RWPE2 (cell line): ENCODE data around the gene BATF3.

Experiments
- ATAC-seq: fragments of 200-7000 bp; cut with Tn5 transposase; 3 replicates; pipeline ENCODE4 v1.9.1; 2021; ENCODE audit warnings: low read depth
- DNase-seq: peaks from one replicate; pipeline ENCODE4 v3.0.0-alpha.2; 2020; ENCODE audit warnings: low spot score
- H3K27ac ChIP-seq: fragments of 450-650 bp; 2 replicates; pipeline ENCODE4 v1.5.1; 2017; ENCODE audit warnings: mild to moderate bottlenecking; ENCODE audit not compliant: poor library complexity, severe bottlenecking
- H3K27me3 ChIP-seq: fragments of 250-450 bp; sonication (Bioruptor Pico); 2 replicates; pipeline ENCODE4 v1.5.1; 2021; ENCODE audit warnings: mild to moderate bottlenecking, moderate library complexity; ENCODE audit not compliant: insufficient read depth, poor library complexity, severe bottlenecking
- H3K36me3 ChIP-seq: fragments of 250-450 bp; sonication (Bioruptor Pico); 2 replicates; pipeline ENCODE4 v1.5.1; 2020; ENCODE audit warnings: low read depth, mild to moderate bottlenecking, moderate library complexity
- H3K4me1 ChIP-seq: fragments of 250-450 bp; sonication (Bioruptor Pico); 2 replicates; pipeline ENCODE4 v1.5.1; 2021; ENCODE audit warnings: mild to moderate bottlenecking, moderate library complexity; ENCODE audit not compliant: insufficient read depth, poor library complexity, severe bottlenecking
- H3K4me3 ChIP-seq: fragments of 250-450 bp; sonication (Bioruptor Pico); 2 replicates; pipeline ENCODE4 v1.5.1; 2021; ENCODE audit warnings: mild to moderate bottlenecking, moderate library complexity; ENCODE audit not compliant: severe bottlenecking
- H3K9me3 ChIP-seq: fragments of 250-450 bp; sonication (Bioruptor Pico); 2 replicates; pipeline ENCODE4 v1.5.1; 2021; ENCODE audit warnings: mild to moderate bottlenecking, moderate library complexity; ENCODE audit not compliant: severe bottlenecking
- CTCF ChIP-seq: fragments of 450-650 bp; IDR thresholded peaks from one replicate; pipeline ENCODE4 v1.5.1; 2017; ENCODE audit warnings: mild to moderate bottlenecking, moderate library complexity; ENCODE audit not compliant: poor library complexity, severe bottlenecking

BATF3 gene

DNA sequence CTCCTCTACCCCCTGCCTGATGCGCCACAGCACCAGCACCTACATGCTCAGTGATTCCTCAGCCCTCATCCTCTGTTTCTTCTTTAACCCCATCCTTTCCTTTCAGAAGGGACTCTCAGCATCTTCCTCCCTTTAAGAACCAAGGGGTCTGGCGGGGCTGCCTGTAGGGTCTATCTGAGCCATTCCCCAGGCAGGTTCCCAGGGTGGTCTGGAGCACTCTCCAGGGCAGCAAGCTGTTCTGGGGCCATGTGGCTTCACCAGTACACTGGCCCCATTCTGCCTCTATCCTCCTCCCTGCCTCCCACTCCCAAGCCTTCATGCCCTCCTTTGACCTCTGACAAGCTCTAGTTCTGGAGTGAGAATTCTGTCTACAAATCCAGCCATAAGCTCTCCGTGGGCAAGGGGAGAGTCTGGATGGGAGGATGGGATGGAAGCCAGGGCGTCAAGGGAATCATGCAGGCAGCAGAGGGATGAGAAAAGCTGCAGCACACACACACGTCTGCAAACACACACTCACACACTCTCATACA is 10.4 kb downstream of the BATF3 start:
- Histone ChIP-seq H3K4me1 (no peaks in the 10 kb centered on the region), H3K4me3 (no peak overlapping the region), H3K27me3 (no peaks in the 10 kb centered on the region), H3K9me3 (no peaks in the 10 kb centered on the region), H3K27ac (no peak overlapping the region), H3K36me3 (no peaks in the 10 kb centered on the region)
- TF ChIP-seq CTCF: no peak
- ATAC-seq (no peak), DNase-seq (no peak)

- ATAC-seq (no peak), DNase-seq (no peak)
- H3K4me3 ChIP-seq: no peak overlapping the region
- H3K4me1 ChIP-seq: no peaks in the 10 kb centered on the region
- H3K27ac ChIP-seq: no peak overlapping the region
- no peaks in the 10 kb centered on the region for H3K27me3 ChIP-seq
- H3K36me3 ChIP-seq: no peaks in the 10 kb centered on the region
- no peaks in the 10 kb centered on the region for H3K9me3 ChIP-seq
- no peak for TF ChIP-seq CTCF
Measured at GRCh38 chr1:212688341-212689047, 11.1 kb downstream of the BATF3 start.

DNA sequence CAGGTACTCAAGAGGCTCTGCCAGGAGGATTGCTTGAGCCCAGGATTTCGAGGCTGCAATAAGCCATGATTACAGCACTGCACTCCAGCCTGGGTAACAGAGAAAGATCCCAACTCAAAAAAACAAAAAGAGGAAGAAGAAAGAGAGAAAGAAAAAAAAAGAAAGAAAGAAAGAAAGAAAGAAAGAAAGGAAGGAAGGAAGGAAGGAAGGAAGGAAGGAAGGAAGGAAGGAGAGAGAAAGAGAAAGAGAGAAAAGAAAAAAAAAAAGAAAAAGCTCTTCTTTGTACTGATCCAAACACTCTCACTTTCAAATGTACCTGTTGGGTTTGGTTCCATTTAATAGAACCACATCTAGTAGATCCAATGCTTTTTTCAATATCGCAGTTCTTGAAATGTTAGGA is 11.8 kb downstream of the BATF3 start:
- Histone ChIP-seq H3K4me3 (no peak overlapping the region), H3K27ac (no peak overlapping the region), H3K9me3 (no peaks in the 10 kb centered on the region), H3K4me1 (no peaks in the 10 kb centered on the region), H3K27me3 (no peaks in the 10 kb centered on the region), H3K36me3 (no peaks in the 10 kb centered on the region)
- DNase-seq (no peak), ATAC-seq (no peak)
- TF ChIP-seq CTCF: no peak

DNA sequence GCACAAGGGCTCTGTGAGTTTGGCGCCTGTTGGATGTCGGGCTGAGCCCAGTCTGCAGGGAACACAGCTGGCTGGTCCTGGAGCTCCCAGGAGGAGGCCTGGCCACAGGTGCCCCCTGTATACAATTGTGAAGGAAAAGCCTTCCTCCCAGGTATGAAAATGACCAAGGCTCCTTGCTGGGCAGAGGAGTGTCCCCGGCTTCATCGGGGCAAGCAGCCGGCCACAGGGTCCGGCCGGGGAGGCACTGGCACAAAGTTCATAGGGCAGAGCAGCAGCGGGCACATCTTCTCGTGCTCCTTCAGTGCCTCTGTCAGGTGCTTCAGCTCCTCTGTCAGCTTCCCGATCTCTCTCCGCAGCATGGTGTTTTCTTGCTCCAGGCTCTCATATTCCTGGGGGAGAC is 13.0 kb downstream of the BATF3 start:
- no peak for DNase-seq
- H3K27me3 ChIP-seq: no peaks in the 10 kb centered on the region
- ATAC-seq: no peak
- no peak overlapping the region for H3K27ac ChIP-seq
- no peaks in the 10 kb centered on the region for H3K4me1 ChIP-seq
- no peak overlapping the region for H3K4me3 ChIP-seq
- no peaks in the 10 kb centered on the region for H3K9me3 ChIP-seq
- no peak for TF ChIP-seq CTCF
- no peaks in the 10 kb centered on the region for H3K36me3 ChIP-seq

DNA sequence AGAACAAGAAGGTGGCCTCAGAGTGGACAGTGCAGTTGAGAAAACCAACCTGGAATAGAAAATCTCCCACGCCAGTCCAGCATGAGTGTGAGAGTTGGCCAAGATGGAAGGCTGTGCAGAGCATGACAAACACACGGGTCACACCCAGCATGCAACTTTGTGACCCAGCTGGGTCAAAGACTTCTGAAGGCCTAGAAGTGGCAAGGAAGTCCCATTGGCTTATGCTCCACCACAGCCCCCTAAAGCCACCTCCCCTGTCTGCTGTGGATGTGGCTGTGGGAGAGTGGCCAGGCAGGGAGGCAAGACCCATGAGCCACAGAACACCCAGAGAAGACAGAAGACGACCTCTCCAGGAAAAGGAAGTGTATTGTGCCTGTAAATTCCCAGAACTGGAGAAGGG is 13.6 kb downstream of the BATF3 start:
- no peak for TF ChIP-seq CTCF
- no peaks in the 10 kb centered on the region for H3K27me3 ChIP-seq
- no peak for ATAC-seq
- no peaks in the 10 kb centered on the region for H3K9me3 ChIP-seq
- no peak overlapping the region for H3K27ac ChIP-seq
- DNase-seq: no peak
- H3K36me3 ChIP-seq: no peaks in the 10 kb centered on the region
- no peak overlapping the region for H3K4me3 ChIP-seq
- no peaks in the 10 kb centered on the region for H3K4me1 ChIP-seq
